ENCODE results near the gene EEFSEC.

EEFSEC gene

GRCh38 chr3:128380719-128381118 is 227.4 kb downstream of the EEFSEC start:
- Mint-ChIP-seq H3K27me3 (ENCODE audit: low read depth) (peaks cover 3% of the 10 kb centered on the region), H3K36me3 (ENCODE audit: low read depth) (peaks cover 4% of the 10 kb centered on the region), H3K4me1 (peaks cover 79% of the 10 kb centered on the region), H3K4me3 (no peak overlapping the region), H3K27ac (peak overlapping the region in 2 of 3 experiments; percentile 83 to 89), H3K9me3 (no peaks in the 10 kb centered on the region)
- TF ChIP-seq CTCF (IDR thresholded peaks at IDR 0.05; ENCODE audit: unreplicated experiment in 3 of 3), result no peak

- peaks cover 6% of the 10 kb centered on the region for H3K36me3 Mint-ChIP-seq (ENCODE audit: low read depth)
- no peak overlapping the region for H3K4me3 Mint-ChIP-seq
- H3K9me3 Mint-ChIP-seq, result no peaks in the 10 kb centered on the region
- H3K4me1 Mint-ChIP-seq, result peaks cover 81% of the 10 kb centered on the region
- TF ChIP-seq CTCF (IDR thresholded peaks at IDR 0.05; ENCODE audit: unreplicated experiment in 3 of 3), result no peak
- H3K27me3 Mint-ChIP-seq (ENCODE audit: low read depth), result peaks cover 3% of the 10 kb centered on the region
- H3K27ac Mint-ChIP-seq, result peak overlapping the region; percentile 20 to 89 (median 83)
Observed at GRCh38 chr3:128381609-128382008, 228.3 kb downstream of the EEFSEC start.

DNA sequence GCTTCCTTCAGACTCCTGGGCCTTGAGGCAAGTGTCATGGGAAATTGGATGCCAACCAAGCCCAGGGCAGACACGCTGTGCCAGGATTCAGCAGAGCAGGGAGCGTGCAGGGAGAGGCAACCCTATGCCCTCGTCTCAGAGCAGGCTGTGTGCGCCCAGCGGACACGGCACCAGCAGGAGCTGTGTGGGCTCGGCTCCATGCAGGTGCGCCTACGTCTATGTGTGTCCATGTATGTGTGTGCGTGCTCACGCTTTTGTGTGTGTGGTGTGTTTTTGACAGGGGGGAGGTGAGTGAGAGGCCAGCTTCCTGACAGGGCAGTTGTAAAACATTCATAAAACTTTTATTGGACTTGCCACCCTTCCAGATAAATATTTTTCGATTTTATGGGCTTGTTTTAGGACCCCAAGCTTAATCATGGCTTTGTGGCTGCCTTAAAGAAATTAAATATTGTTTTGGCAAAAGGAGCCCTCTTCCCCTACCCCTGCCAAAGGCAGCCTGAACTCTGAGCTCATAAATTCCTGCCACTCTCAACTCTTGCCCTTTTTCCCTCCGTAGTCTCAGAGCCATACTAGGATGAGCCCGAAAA is 229.0 kb downstream of the EEFSEC start:
- no peaks in the 10 kb centered on the region for H3K9me3 Mint-ChIP-seq
- H3K4me1 Mint-ChIP-seq, result peaks cover 83% of the 10 kb centered on the region
- peak overlapping the region in 1 of 3 experiments; percentile 40 for H3K4me3 Mint-ChIP-seq
- H3K27ac Mint-ChIP-seq, result peak overlapping the region; percentile 20 to 89 (median 83)
- no peak for TF ChIP-seq CTCF (IDR thresholded peaks at IDR 0.05; ENCODE audit: unreplicated experiment in 3 of 3)
- peaks cover 6% of the 10 kb centered on the region for H3K36me3 Mint-ChIP-seq (ENCODE audit: low read depth)
- peaks cover 3% of the 10 kb centered on the region for H3K27me3 Mint-ChIP-seq (ENCODE audit: low read depth)

- peaks cover 6% of the 10 kb centered on the region for H3K36me3 Mint-ChIP-seq (ENCODE audit: low read depth)
- H3K9me3 Mint-ChIP-seq, result no peaks in the 10 kb centered on the region
- TF ChIP-seq CTCF (IDR thresholded peaks at IDR 0.05; ENCODE audit: unreplicated experiment in 3 of 3), result no peak
- peaks cover 3% of the 10 kb centered on the region for H3K27me3 Mint-ChIP-seq (ENCODE audit: low read depth)
- H3K4me3 Mint-ChIP-seq, result peak overlapping the region; percentile 3 to 14 (median 8)
- H3K4me1 Mint-ChIP-seq, result peaks cover 80% of the 10 kb centered on the region
- peak overlapping the region; percentile 81 to 89 (median 83) for H3K27ac Mint-ChIP-seq
Observed at GRCh38 chr3:128383316-128384235, 230.3 kb downstream of the EEFSEC start.

GRCh38 chr3:128385080-128385832 is 232.0 kb downstream of the EEFSEC start:
- H3K4me3 Mint-ChIP-seq, result no peak overlapping the region
- H3K27me3 Mint-ChIP-seq (ENCODE audit: low read depth), result peaks cover 3% of the 10 kb centered on the region
- peaks cover 72% of the 10 kb centered on the region for H3K4me1 Mint-ChIP-seq

More at GRCh38 chr3:128385080-128385832, 232.0 kb downstream of the EEFSEC start:
- TF ChIP-seq CTCF (IDR thresholded peaks at IDR 0.05; ENCODE audit: unreplicated experiment in 3 of 3), result no peak
- Mint-ChIP-seq H3K36me3 (ENCODE audit: low read depth) (peaks cover 6% of the 10 kb centered on the region), H3K27ac (peak overlapping the region; percentile 80 to 93 (median 91)), H3K9me3 (no peaks in the 10 kb centered on the region)

Data from nephron (organoid).